WI38 (cell line): ENCODE measurements around the gene GPR55.

ENCODE experiments used
- H3K4me3 ChIP-seq: 2 replicates; pipeline ENCODE4 v1.5.1; 2011; ENCODE audit warnings: low read depth, mild to moderate bottlenecking, control low read depth, low read length
- CTCF ChIP-seq: IDR thresholded peaks from 2 replicates; pipeline ENCODE4 v1.5.1; 2012; ENCODE audit warnings: low read depth, mild to moderate bottlenecking, control low read depth, low read length

The GPR55 gene

GRCh38 chr2:230949966-230950873, 25.2 kb upstream of the GPR55 start:
- TF ChIP-seq CTCF = no peak
- H3K4me3 ChIP-seq = no peak overlapping the region

GRCh38 chr2:230947908-230948365, 22.9 kb upstream of the GPR55 start:
- H3K4me3 ChIP-seq = no peak overlapping the region
- TF ChIP-seq CTCF = no peak

GRCh38 chr2:230947235-230947576, 22.2 kb upstream of the GPR55 start:
- no peak for TF ChIP-seq CTCF
- no peak overlapping the region for H3K4me3 ChIP-seq

GRCh38 chr2:230946429-230947234, 21.6 kb upstream of the GPR55 start:
- no peak overlapping the region for H3K4me3 ChIP-seq
- TF ChIP-seq CTCF = no peak

- H3K4me3 ChIP-seq = no peak overlapping the region
Measured at GRCh38 chr2:230944757-230945372, 19.8 kb upstream of the GPR55 start.

GRCh38 chr2:230944123-230944653, 19.1 kb upstream of the GPR55 start:
- no peak for TF ChIP-seq CTCF

More at GRCh38 chr2:230944757-230945372, 19.8 kb upstream of the GPR55 start:
- no peak for TF ChIP-seq CTCF

More at GRCh38 chr2:230944123-230944653, 19.1 kb upstream of the GPR55 start:
- no peak overlapping the region for H3K4me3 ChIP-seq
